Tibial nerve (tissue), 3 donors: ENCODE data around the gene FBLN2.

ENCODE experiments used
- POLR2A ChIP-seq, 2 donors: fragments of 450-650 bp; IDR thresholded peaks; one replicate each; pipeline ENCODE4 v1.6.1; 2017; ENCODE audit warnings: antibody characterized with exemption in 2 of 2, mild to moderate bottlenecking in 2 of 2, moderate library complexity in 2 of 2
- TF ChIP-seq, protein P1 (sequence below), 5 experiments: fragments of 200-600 bp in 3 of 5; fragments of 450-650 bp in 2 of 5; sonication (generic) in 3 of 5; IDR thresholded peaks; one replicate each; pipeline ENCODE4 v1.5.1; 2016 to 2019; ENCODE audit warnings: antibody characterized with exemption in 5 of 5, mild to moderate bottlenecking in 3 of 5, moderate library complexity in 2 of 5

GRCh38 chr3:13653631-13654279, 104.8 kb downstream of the FBLN2 start:
- TF ChIP-seq, protein P1, sequence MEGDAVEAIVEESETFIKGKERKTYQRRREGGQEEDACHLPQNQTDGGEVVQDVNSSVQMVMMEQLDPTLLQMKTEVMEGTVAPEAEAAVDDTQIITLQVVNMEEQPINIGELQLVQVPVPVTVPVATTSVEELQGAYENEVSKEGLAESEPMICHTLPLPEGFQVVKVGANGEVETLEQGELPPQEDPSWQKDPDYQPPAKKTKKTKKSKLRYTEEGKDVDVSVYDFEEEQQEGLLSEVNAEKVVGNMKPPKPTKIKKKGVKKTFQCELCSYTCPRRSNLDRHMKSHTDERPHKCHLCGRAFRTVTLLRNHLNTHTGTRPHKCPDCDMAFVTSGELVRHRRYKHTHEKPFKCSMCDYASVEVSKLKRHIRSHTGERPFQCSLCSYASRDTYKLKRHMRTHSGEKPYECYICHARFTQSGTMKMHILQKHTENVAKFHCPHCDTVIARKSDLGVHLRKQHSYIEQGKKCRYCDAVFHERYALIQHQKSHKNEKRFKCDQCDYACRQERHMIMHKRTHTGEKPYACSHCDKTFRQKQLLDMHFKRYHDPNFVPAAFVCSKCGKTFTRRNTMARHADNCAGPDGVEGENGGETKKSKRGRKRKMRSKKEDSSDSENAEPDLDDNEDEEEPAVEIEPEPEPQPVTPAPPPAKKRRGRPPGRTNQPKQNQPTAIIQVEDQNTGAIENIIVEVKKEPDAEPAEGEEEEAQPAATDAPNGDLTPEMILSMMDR (IDR thresholded peaks at IDR 0.05) = no peak
- no peak for TF ChIP-seq POLR2A (IDR thresholded peaks at IDR 0.05)
